HG03565 (cell line): ENCODE data around the gene DNTTIP2.
"Not testable (repeated sequence)": the region's sequence is repeated elsewhere in the genome, so short reads cannot be mapped to it uniquely, and the experiment has no call there.

Source experiments
- ATAC-seq: cut with Tn5 transposase; IDR thresholded peaks from one replicate; pipeline ENCODE4 v1.9.1; 2021; ENCODE audit warnings: mild to moderate bottlenecking, moderate library complexity; ENCODE audit not compliant: unreplicated experiment

The DNTTIP2 gene

GRCh38 chr1:93878889-93879586 is at the start of gene DNTTIP2:
Gene DNTTIP2 (minus strand): TSS chr1:93879206. CDS start chr1:93879148, 58 bp downstream.
- ATAC-seq: peak; percentile 91

GRCh38 chr1:93925206-93925605 is 46.2 kb upstream of the DNTTIP2 start:
- ATAC-seq: no peak

GRCh38 chr1:93919780-93920179 is 40.8 kb upstream of the DNTTIP2 start:
- ATAC-seq: no peak

GRCh38 chr1:93917302-93917701 is 38.3 kb upstream of the DNTTIP2 start:
- ATAC-seq: no peak

GRCh38 chr1:93910880-93911279 is 31.9 kb upstream of the DNTTIP2 start:
- not testable (repeated sequence) for ATAC-seq

GRCh38 chr1:93910305-93910704 is 31.3 kb upstream of the DNTTIP2 start:
- ATAC-seq: no peak

GRCh38 chr1:93909146-93910050 is 30.4 kb upstream of the DNTTIP2 start, which contains the start of gene GCLM:
Gene GCLM (minus strand): TSS chr1:93909430. CDS start chr1:93909163, 267 bp downstream.
- peak; percentile 90 for ATAC-seq

- ATAC-seq: peak; percentile 26
These were observed 29.6 kb upstream of the DNTTIP2 start for GRCh38 chr1:93908394-93909145.

- ATAC-seq: no peak
These were observed 28.7 kb upstream of the DNTTIP2 start for GRCh38 chr1:93907718-93908117.

GRCh38 chr1:93906480-93906879 is 27.5 kb upstream of the DNTTIP2 start:
- ATAC-seq: no peak

GRCh38 chr1:93905734-93906133 is 26.7 kb upstream of the DNTTIP2 start:
- no peak for ATAC-seq

- no peak for ATAC-seq
These were observed 26.0 kb upstream of the DNTTIP2 start for GRCh38 chr1:93905051-93905450.

- ATAC-seq: no peak
These were observed 25.2 kb upstream of the DNTTIP2 start for GRCh38 chr1:93904228-93904627.

- ATAC-seq: no peak
These were observed 21.9 kb upstream of the DNTTIP2 start for GRCh38 chr1:93900723-93901504.

GRCh38 chr1:93899543-93900207 is 20.7 kb upstream of the DNTTIP2 start:
- no peak for ATAC-seq

GRCh38 chr1:93888900-93889299 is 9.9 kb upstream of the DNTTIP2 start:
- ATAC-seq: no peak

GRCh38 chr1:93882269-93882668 is 3.3 kb upstream of the DNTTIP2 start:
- no peak for ATAC-seq

- ATAC-seq: no peak
These were observed 1.7 kb upstream of the DNTTIP2 start for GRCh38 chr1:93880731-93881130.

- peak; percentile 41 for ATAC-seq
These were observed 511 bp downstream of the DNTTIP2 start for GRCh38 chr1:93878501-93878888.

- ATAC-seq: no peak
These were observed 1.5 kb downstream of the DNTTIP2 start for GRCh38 chr1:93877529-93877928.
